GM21526 (cell line): Measurements from ENCODE around the gene SPOCK1.

Experiments used
- ATAC-seq: cut with Tn5 transposase; IDR thresholded peaks from one replicate; pipeline ENCODE4 v1.9.1; 2021; ENCODE audit warnings: moderate library complexity; ENCODE audit not compliant: unreplicated experiment, low FRiP score

Gene SPOCK1

GRCh38 chr5:137368651-137369050 is 130.5 kb downstream of the SPOCK1 start:
- no peak for ATAC-seq

DNA sequence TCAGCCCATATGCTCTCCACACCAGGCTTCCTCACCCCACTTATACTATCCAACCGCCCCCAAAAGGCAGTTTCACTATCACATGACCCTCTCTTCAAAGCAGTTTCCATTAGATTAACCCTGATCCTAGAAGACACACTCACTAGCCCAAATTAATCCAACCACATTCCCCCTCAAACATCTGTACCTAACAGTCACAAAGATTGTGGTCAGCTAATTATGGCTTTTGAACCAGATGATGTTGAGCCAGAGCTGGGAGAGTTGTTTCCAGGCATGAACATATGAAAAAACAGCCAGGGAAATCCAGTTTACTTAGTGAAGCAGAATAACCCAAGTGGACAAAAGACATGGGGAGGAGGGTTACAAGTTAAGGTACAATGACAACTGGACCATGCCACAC is 131.2 kb downstream of the SPOCK1 start:
- no peak for ATAC-seq

DNA sequence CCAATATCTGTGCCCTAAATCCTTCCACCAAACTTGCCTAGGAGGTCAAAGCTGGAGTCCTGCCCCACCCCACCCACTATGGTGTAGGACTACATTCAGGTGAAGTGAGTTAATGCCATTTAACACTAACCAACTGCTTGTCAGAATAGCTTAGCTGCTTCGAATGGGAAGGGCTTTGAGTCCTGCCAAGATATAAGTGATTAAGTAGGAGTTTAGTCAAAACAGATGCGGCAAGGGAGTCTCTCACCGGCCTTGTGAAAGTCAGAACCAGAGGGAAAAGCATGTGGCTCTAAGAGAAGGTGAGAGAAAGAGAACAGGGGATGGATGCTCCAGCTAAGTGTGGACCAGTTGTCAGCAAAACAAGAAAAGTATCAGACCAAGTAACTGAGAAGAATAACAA is 132.6 kb downstream of the SPOCK1 start:
- ATAC-seq = no peak

DNA sequence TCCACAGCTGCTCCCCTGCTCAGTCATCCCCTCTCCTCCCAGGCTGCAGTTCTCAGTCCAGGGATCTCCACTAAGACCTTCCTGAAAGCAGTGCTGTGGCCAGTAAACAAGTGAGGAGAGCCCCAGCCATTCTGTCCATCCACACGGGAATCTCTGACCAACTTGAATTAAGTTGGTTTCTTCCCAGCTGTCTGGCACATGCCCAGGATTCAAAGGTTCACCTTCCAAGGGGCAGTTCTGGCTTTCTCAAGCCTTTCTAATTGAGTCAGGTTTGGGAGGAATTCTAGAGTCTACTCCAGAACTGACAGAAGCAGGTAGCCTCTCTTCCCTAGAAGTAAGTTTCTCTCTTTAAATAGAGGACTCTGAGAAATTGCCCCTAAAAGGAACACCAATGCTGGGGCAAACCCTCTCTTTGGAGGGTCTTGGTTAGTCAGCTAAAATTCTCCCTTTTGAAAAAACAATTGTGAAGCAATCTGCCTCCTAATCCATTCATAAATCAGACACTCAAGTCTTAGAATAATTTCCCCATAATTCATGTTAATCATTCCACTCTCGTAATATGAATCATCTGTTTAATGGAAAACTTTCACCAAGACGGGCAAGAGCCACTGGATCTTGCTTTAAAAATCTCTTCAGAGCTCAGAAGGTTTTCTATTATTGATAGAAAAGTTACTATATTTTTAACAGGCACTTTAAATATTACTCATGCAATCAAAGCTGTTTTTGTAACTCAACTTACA is 133.8 kb downstream of the SPOCK1 start:
- no peak for ATAC-seq

DNA sequence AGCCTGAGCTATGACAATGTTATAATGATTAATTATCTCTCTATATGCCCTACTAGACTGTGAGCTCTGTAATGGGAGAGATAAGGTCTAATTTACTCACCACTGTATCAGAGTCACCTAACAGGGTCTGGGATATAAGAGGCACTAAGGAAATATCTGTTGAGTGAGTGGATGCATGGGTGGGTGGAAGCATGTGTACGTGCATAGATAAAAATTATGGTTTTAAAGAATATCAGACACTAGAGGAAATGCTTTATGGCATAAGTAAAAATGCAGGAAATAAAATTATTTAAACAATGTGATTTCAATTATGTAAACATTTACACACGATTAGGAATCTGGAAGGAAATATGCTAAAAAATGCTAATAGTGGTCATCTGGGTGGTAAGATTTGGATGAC is 137.8 kb downstream of the SPOCK1 start:
- ATAC-seq = no peak

DNA sequence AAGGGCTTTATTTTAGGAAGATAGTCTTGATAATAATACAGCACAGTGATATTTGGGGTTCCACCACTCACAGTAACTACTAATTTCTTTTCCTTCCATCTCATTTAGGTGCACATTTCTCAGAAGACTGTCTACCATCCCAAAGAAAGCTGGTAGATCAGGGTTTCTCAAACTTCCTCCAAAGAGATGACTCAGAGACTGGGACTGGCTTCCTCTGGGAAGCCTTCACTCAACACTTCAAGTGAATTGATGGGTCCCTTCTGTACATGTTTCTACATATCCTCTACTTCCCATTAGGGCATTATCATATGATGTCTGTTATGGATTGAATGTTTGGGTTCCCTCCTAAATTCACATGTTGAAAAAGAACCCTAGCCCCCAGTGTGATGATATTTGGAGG is 138.5 kb downstream of the SPOCK1 start:
- no peak for ATAC-seq

DNA sequence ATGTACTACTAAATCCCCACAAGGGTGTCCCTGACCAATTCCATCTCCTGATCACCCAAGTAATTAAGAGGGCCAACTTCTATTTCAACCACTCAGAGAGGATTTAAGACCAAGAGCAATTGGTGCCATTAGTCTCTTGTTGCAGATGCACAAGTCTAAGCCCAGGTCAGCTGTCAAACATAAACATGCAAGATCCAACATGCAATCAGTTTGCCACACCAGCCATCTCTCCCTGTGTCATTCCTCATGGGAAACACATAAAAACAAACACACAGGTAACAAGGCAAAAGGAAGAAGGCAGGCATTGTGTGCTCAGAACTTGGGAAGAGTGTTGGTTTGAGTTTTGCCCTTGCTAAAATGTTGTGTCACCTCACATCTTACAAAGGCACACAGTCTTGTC is 139.2 kb downstream of the SPOCK1 start:
- ATAC-seq = no peak

DNA sequence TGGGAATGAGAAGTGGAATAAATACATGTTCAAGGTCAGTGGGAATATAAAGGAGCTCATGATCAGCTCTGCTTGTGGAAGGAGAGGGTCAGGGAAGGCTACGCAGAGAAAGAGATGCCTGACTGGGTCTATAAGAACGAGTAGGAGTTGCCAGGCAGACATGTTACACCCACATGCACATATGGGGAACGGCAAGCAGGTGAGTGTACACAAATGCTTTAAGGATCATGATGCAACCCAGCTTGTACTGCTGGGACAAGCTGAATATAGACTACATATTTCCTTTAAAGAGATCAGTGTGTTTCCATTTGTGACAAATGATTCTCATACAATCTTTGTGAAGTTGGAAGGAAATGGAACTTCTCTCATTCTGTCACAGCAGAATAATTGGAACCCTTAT is 141.7 kb downstream of the SPOCK1 start:
- no peak for ATAC-seq

DNA sequence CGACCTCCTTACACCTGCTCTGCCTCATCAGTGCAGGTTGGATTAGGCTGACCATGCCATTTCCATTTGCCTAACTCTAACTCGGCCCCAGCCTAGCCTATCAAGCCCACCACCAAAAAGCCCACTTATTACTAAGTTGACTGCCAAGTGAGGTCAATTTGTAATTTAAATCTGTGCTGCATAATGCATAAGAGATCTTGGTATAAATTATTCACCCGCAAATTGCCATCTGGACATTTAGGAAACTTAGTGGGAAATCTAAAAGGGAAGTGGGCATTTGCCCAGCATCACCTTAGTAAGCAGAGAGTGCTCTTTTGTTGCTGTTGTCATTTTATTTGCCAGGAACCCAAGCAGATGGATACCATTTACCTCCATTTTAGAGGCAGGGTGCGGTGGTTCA is 143.0 kb downstream of the SPOCK1 start:
- ATAC-seq = no peak

DNA sequence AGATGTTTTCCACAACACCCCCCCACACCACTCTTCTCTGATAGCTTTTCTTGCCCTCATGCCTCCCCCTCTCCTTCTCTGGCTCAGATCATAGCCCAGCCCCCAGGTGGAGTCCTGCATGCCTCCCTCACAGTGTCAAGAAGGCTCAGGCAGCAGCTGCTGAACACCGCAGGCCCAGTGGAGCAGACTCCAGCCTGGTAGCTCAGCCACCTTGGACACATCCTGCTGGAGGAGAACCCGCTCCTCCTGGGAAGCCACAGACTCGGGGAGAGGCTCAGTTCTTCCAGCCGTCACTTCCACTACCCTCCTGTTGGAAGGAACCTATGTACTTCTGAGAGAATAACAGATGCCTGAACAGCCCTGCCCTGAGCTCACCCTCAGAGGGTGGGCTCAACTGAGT is 143.4 kb downstream of the SPOCK1 start:
- ATAC-seq = no peak

- no peak for ATAC-seq
These were observed 147.0 kb downstream of the SPOCK1 start for GRCh38 chr5:137352095-137352494.

GRCh38 chr5:137350791-137351190 is 148.3 kb downstream of the SPOCK1 start:
- ATAC-seq = no peak

GRCh38 chr5:137348759-137349158 is 150.4 kb downstream of the SPOCK1 start:
- no peak for ATAC-seq

DNA sequence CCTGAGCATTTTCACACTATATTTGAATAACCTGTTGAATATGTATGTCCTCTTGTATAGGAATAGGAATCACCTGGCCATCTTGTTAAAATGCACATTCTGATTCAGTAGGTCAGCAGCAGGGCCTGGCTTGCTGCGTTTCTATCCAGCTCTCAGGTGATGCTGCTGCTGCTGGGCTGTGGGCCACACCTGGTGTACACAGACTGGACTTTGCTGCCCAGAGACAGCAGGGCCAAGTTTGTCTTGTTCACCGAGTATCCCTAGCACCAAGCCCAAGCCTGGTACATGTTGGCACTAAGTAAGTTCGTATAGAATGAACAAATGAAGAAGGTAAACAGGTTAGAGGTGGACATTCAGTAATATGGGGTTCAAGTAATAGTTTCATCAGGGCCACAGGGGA is 151.3 kb downstream of the SPOCK1 start:
- ATAC-seq = no peak

DNA sequence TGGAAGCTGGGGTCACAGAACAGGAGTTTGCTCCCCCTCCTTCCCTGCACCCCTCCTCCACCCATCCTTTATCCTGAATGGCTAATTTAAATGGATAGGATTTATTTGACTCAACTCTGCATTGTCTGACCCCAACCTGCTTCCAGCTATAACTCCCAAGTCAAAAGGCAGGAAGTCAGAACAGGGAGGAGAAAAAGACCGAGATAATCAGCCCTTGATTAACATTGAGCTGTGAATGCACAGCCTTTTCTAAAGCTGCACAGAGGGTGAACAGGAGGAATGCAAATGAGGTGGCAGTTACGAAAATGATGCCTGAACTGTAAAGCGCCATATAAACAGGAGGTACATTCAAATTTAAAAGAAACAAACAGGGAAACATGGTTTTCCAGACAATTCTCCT is 152.8 kb downstream of the SPOCK1 start:
- ATAC-seq = no peak

DNA sequence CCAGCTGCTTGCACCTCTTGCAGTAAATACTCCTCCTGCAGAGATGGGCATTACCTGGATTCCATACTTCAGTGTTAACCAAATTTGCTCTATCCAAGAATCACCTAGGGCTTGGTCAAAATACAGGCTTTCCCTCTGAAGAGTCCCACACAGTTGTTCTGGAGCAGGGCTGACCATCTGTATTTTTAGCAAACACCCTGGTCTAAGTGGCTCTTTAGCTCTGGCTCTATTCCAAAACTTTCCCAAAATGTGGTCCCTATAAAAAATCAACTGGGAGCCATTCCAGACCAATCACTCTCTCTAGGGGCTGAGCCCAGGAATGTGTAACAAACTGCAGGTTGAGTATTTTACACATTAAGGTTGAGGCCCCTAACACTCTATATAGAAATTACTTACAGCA is 153.7 kb downstream of the SPOCK1 start:
- ATAC-seq = no peak

DNA sequence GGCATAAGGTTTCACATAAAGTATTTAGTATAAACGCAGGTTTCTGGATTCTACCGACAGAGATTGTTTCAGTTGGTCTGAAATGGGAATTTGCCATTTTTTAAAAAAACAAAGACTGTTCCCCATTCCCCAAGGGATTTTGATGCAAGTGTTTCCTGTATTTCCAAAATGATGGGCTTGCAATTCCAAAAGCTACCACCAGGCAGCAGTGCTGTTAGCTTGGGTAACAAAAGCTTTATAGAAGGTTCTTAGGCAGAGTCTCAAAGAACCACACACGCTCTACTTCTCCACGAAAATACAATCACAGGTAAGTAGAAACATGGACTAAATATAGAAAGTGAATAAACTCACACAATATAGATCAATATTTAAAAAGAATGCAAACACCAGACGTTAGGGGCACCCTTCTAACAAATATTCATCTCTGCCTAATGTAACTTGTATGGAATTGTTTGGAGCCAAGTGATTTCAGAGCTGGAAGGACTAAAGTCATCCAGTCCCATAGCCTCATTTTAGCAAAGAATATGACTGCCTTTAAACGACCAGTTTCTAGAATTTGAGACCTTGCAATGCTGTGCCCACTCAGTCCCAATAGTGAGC is 154.3 kb downstream of the SPOCK1 start:
- no peak for ATAC-seq

GRCh38 chr5:137344021-137344420 is 155.1 kb downstream of the SPOCK1 start:
- no peak for ATAC-seq

GRCh38 chr5:137342764-137343163 is 156.4 kb downstream of the SPOCK1 start:
- no peak for ATAC-seq

GRCh38 chr5:137341831-137342230 is 157.3 kb downstream of the SPOCK1 start:
- no peak for ATAC-seq

GRCh38 chr5:137340881-137341280 is 158.2 kb downstream of the SPOCK1 start:
- ATAC-seq = no peak

GRCh38 chr5:137336565-137337120 is 162.5 kb downstream of the SPOCK1 start:
- ATAC-seq = no peak
